Measurements from ENCODE around the gene YRDC. TPM values are rescaled to one million over a fixed set of nuclear protein-coding genes. Genes with fewer than 3 reads are reported as not detected.

YRDC gene
- total RNA-seq, 4 donors from 2014 or later, result 10.8 to 19.1 (median 14.3) TPM

- Histone ChIP-seq H3K4me1 (peaks cover 0 to 12% (median 5%) of the 10 kb centered on the region in 4 donors), H3K4me3 (no peak overlapping the region), H3K27me3 (peaks cover 0 to 100% (median 37%) of the 10 kb centered on the region in 4 donors), H3K36me3 (no peaks in the 10 kb centered on the region), H3K27ac (replicated peaks in 1 of 4) (no peak overlapping the region), H3K9me3 (no peaks in the 10 kb centered on the region)
- no peak for DNase-seq (ENCODE audit: extremely low spot score)
- 68% methylated on average over 2 of the region's 2 CpGs for WGBS
- intact Hi-C loops (cut with DNase I), result no loop called here
- TF ChIP-seq POLR2AphosphoS5 (IDR thresholded peaks at IDR 0.05) (no peak), EP300 (IDR thresholded peaks at IDR 0.05) (no peak), POLR2A (IDR thresholded peaks at IDR 0.05; ENCODE audit: low read depth) (no peak)
- TF ChIP-seq, protein P1, sequence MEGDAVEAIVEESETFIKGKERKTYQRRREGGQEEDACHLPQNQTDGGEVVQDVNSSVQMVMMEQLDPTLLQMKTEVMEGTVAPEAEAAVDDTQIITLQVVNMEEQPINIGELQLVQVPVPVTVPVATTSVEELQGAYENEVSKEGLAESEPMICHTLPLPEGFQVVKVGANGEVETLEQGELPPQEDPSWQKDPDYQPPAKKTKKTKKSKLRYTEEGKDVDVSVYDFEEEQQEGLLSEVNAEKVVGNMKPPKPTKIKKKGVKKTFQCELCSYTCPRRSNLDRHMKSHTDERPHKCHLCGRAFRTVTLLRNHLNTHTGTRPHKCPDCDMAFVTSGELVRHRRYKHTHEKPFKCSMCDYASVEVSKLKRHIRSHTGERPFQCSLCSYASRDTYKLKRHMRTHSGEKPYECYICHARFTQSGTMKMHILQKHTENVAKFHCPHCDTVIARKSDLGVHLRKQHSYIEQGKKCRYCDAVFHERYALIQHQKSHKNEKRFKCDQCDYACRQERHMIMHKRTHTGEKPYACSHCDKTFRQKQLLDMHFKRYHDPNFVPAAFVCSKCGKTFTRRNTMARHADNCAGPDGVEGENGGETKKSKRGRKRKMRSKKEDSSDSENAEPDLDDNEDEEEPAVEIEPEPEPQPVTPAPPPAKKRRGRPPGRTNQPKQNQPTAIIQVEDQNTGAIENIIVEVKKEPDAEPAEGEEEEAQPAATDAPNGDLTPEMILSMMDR (IDR thresholded peaks at IDR 0.05), result no peak
These were observed 45.5 kb downstream of the YRDC start for GRCh38 chr1:37762516-37762915.

GRCh38 chr1:37761416-37762095, 46.5 kb downstream of the YRDC start:
- DNase-seq (ENCODE audit: extremely low spot score), result no peak
- H3K4me1 ChIP-seq, result peaks cover 0 to 12% (median 5%) of the 10 kb centered on the region in 4 donors
- H3K27me3 ChIP-seq, result peaks cover 0 to 100% (median 37%) of the 10 kb centered on the region in 4 donors
- H3K27ac ChIP-seq (replicated peaks in 1 of 4), result no peak overlapping the region
- no peaks in the 10 kb centered on the region for H3K36me3 ChIP-seq
- 52% methylated on average over 27 of the region's 68 CpGs for WGBS
- TF ChIP-seq, protein P1 (IDR thresholded peaks at IDR 0.05), result no peak
- no peak for TF ChIP-seq EP300 (IDR thresholded peaks at IDR 0.05)
- no peak for TF ChIP-seq POLR2A (IDR thresholded peaks at IDR 0.05; ENCODE audit: low read depth)
- no peak overlapping the region for H3K4me3 ChIP-seq
- H3K9me3 ChIP-seq, result no peaks in the 10 kb centered on the region
- intact Hi-C loops (cut with DNase I), result no loop called here

DNA sequence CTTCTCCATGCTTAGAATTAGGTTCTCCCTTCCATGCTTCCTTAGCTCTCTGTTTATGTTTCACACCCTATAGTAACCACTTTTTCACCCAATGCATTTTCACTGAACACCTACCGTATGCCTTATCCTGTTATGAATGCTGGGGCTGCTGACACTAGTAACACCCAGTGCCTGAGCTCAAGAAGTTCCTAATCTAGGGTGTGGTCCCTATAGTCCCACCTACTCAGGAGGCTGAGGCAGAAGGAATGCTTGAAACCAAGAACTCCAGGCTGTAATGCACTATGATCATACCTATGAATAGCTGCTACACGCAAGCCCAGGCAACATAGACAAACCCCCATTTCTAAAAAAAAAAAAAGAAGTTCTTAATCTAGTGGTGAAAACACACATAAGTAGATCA, 48.6 kb downstream of the YRDC start:
- Histone ChIP-seq H3K27ac (replicated peaks in 1 of 4) (no peak overlapping the region), H3K36me3 (no peaks in the 10 kb centered on the region), H3K27me3 (peaks cover 0 to 100% (median 22%) of the 10 kb centered on the region in 4 donors), H3K4me1 (no peaks in the 10 kb centered on the region), H3K9me3 (no peaks in the 10 kb centered on the region), H3K4me3 (no peak overlapping the region)
- no peak for DNase-seq (ENCODE audit: extremely low spot score)
- intact Hi-C loops (cut with DNase I), result no loop called here
- TF ChIP-seq, protein P1 (IDR thresholded peaks at IDR 0.05), result no peak
- no peak for TF ChIP-seq POLR2A (IDR thresholded peaks at IDR 0.05; ENCODE audit: low read depth)
- TF ChIP-seq EP300 (IDR thresholded peaks at IDR 0.05), result no peak
- TF ChIP-seq POLR2AphosphoS5 (IDR thresholded peaks at IDR 0.05), result no peak
- WGBS, result 90% methylated on average over 2 of the region's 2 CpGs

DNA sequence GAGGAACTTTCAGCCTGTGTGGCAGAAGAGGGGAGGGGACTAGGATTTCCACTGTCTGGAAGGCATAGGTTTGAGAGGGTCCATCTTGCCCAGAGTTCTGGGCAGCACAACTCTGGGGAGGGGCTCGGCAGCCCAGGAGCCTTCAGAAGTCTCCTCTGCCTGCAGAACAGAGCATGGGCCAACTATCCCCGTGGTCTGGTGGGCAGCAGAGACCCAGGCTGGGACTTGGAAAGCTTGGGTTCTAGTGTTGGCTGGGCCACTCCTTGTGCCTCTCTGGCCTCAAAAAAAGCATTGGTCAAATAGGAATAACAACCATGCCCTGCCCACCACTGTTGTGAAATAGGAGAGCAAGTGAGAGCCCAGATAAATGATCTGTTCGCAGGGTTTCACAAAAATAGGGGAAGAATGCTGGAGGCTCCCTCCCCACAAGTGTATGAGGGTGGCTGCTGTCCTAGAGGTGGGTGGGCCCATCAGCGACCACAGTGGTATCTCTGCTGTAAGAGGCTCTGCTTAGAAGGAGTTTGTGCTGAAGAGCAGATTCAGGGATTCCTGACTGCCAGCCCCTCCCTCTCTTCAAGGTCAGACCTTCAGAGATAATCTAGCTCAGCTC, 52.0 kb downstream of the YRDC start:
- WGBS, result 51% methylated on average over 4 of the region's 4 CpGs
- Histone ChIP-seq H3K36me3 (no peaks in the 10 kb centered on the region), H3K4me3 (no peak overlapping the region), H3K4me1 (peaks cover 0 to 20% (median 14%) of the 10 kb centered on the region in 4 donors), H3K27ac (replicated peaks in 1 of 4) (no peak overlapping the region), H3K9me3 (no peaks in the 10 kb centered on the region), H3K27me3 (peaks cover 0 to 100% (median 31%) of the 10 kb centered on the region in 4 donors)
- TF ChIP-seq POLR2AphosphoS5 (IDR thresholded peaks at IDR 0.05) (no peak), EP300 (IDR thresholded peaks at IDR 0.05) (no peak), POLR2A (IDR thresholded peaks at IDR 0.05; ENCODE audit: low read depth) (no peak)
- TF ChIP-seq, protein P1 (IDR thresholded peaks at IDR 0.05), result no peak
- DNase-seq (ENCODE audit: extremely low spot score), result no peak
- intact Hi-C loops (cut with DNase I), result no loop called here
